OCI-LY7 (cell line): ENCODE measurements around the gene BBS9. TPM values are rescaled to one million over a fixed set of nuclear protein-coding genes. Genes with fewer than 3 reads are reported as not detected.

ENCODE experiments used
- BruUV-seq: library from RNA; stranded (reverse); fragments of 400-500 nt; replicated peaks from 2 replicates; lab custom pipeline; 2021; lab: Mats Ljungman, UMichigan
- CTCF ChIA-PET: fragments of 300-600 bp; sonication (Branson Sonifier 250); formaldehyde crosslinking; loops from one replicate; lab custom pipeline; 2022; ENCODE audit warnings: antibody characterized with exemption; ENCODE audit not compliant: unreplicated experiment; lab: Charles Lee
- POLR2A ChIA-PET: fragments of 300-600 bp; sonication (Branson Sonifier 250); formaldehyde crosslinking; loops from one replicate; lab custom pipeline; 2022; ENCODE audit warnings: antibody characterized with exemption; lab: Charles Lee
- DNase-seq: peaks from one replicate; pipeline ENCODE4 v3.0.0-alpha.2; 2015; ENCODE audit warnings: low spot score
- H2AFZ ChIP-seq: fragments of 200-600 bp; sonication (generic), shearing (Covaris generic); 2 replicates; pipeline ENCODE4 v1.6.1; 2014; ENCODE audit warnings: mild to moderate bottlenecking, antibody characterized with exemption, low read length, moderate library complexity
- H3K27ac ChIP-seq: fragments of 200-600 bp; sonication (generic); 2 replicates; pipeline ENCODE4 v1.5.1; 2014; ENCODE audit warnings: mixed run types, low read depth, mild to moderate bottlenecking, moderate library complexity, low read length, inconsistent platforms; ENCODE audit not compliant: poor library complexity, severe bottlenecking
- H3K36me3 ChIP-seq: fragments of 200-600 bp; sonication (generic); 2 replicates; pipeline ENCODE4 v1.6.1; 2014; ENCODE audit warnings: mild to moderate bottlenecking, antibody characterized with exemption, low read length, moderate library complexity, mixed read lengths; ENCODE audit not compliant: insufficient read depth
- H3K4me1 ChIP-seq: fragments of 200-600 bp; sonication (generic); 2 replicates; pipeline ENCODE4 v1.5.1; 2014; ENCODE audit warnings: mild to moderate bottlenecking, low read length; ENCODE audit not compliant: insufficient read depth, poor library complexity, severe bottlenecking
- H3K4me2 ChIP-seq: fragments of 200-600 bp; sonication (generic); 2 replicates; pipeline ENCODE4 v1.6.1; 2014; ENCODE audit warnings: mild to moderate bottlenecking, low read length
- H3K4me3 ChIP-seq: fragments of 200-600 bp; sonication (generic); 2 replicates; pipeline ENCODE4 v1.5.1; 2014; ENCODE audit warnings: mild to moderate bottlenecking, low read depth, low read length; ENCODE audit not compliant: poor library complexity, severe bottlenecking
- H3K79me2 ChIP-seq: fragments of 200-600 bp; sonication (generic); 2 replicates; pipeline ENCODE4 v1.6.1; 2016; ENCODE audit warnings: low read depth, mild to moderate bottlenecking, low read length, moderate library complexity, mixed read lengths; ENCODE audit not compliant: insufficient read depth
- H3K9me2 ChIP-seq: fragments of 200-600 bp; sonication (generic); 2 replicates; pipeline ENCODE4 v1.6.1; 2016; ENCODE audit warnings: mild to moderate bottlenecking, low read length, mixed read lengths; ENCODE audit not compliant: insufficient read depth
- H3K9me3 ChIP-seq: fragments of 200-600 bp; sonication (generic); 2 replicates; pipeline ENCODE4 v1.6.1; 2014; ENCODE audit warnings: mild to moderate bottlenecking, mixed run types, low read length, mixed read lengths
- H4K20me1 ChIP-seq: fragments of 200-600 bp; sonication (generic); 2 replicates; pipeline ENCODE4 v1.6.1; 2014; ENCODE audit warnings: mild to moderate bottlenecking, antibody characterized with exemption, low read length, moderate library complexity, mixed read lengths; ENCODE audit not compliant: insufficient read depth
- CTCF ChIP-seq: fragments of 200-600 bp; sonication (generic); conservative IDR thresholded peaks from 2 replicates; pipeline ENCODE4 v1.5.1; 2014; ENCODE audit warnings: mild to moderate bottlenecking, antibody characterized with exemption, low read length, moderate library complexity, mixed read lengths
- EZH2phosphoT487 ChIP-seq: fragments of 200-600 bp; sonication (generic); IDR thresholded peaks from 2 replicates; pipeline ENCODE4 v1.6.1; 2018; ENCODE audit warnings: low read depth, borderline replicate concordance, mild to moderate bottlenecking, mixed run types, antibody characterized with exemption, low read length, moderate library complexity, mixed read lengths
- intact Hi-C: fragments of 100-400 bp; cut with micrococcal nuclease; formaldehyde crosslinking; loops from one replicate; pipeline ENCODE4 v1.10.0; 2022; ENCODE audit not compliant: unreplicated experiment
- total RNA-seq, 2 experiments: library from RNA; depleted of rRNA in 1 of 2; stranded (reverse); fragments of >200 nt in 1 of 2; shearing (Covaris generic) in 1 of 2; gene quantifications; 2 replicates each; pipeline ENCODE4 v1.2.3, GENCODE V29; 2014 to 2022

Gene BBS9
- total RNA-seq, 2 experiments from 2014 or later: 6.8 to 14.8 TPM

- Histone ChIP-seq H3K4me1 (no peaks in the 10 kb centered on the region), H3K27ac (no peak overlapping the region), H3K79me2 (no peaks in the 10 kb centered on the region), H3K4me3 (no peak overlapping the region), H3K36me3 (no peaks in the 10 kb centered on the region), H3K9me2 (no peaks in the 10 kb centered on the region), H3K9me3 (no peaks in the 10 kb centered on the region), H3K4me2 (no peak overlapping the region), H2AFZ (no peak overlapping the region), H4K20me1 (no peaks in the 10 kb centered on the region)
- ChIA-PET POLR2A (no interaction called here), CTCF (no interaction called here)
- BruUV-seq: no TSS peak
- TF ChIP-seq EZH2phosphoT487 (no peak), CTCF (no peak)
- intact Hi-C loops: no loop called here
- DNase-seq: no peak
Observed at GRCh38 chr7:33645104-33645503, 515.7 kb downstream of the BBS9 start.

DNA sequence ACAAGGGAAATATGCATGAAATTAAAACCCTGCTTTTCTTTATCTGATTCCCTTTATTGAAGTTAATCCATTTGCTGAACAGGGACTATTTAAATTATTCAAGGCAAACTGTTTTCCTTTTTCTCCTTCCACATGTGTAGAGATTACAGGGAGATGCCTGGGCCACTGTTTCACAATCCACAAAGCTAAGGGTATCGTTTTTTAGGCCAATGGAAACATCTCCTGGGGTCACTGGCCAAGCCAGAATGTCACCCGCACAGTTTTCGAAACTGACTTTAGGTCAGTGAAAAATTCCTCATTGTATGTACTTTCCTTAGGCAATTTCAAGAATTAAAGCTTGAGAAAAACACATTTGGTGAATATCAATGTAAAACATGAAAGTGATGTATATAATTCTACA lies 516.8 kb downstream of the BBS9 start:
- Histone ChIP-seq H3K4me1 (no peaks in the 10 kb centered on the region), H3K9me3 (no peaks in the 10 kb centered on the region), H3K4me2 (no peak overlapping the region), H2AFZ (no peak overlapping the region), H3K27ac (no peak overlapping the region), H3K79me2 (no peaks in the 10 kb centered on the region), H3K9me2 (no peaks in the 10 kb centered on the region), H3K4me3 (no peak overlapping the region), H4K20me1 (no peaks in the 10 kb centered on the region), H3K36me3 (no peaks in the 10 kb centered on the region)
- no peak for TF ChIP-seq EZH2phosphoT487
- TF ChIP-seq CTCF: no peak
- CTCF ChIA-PET: no interaction called here
- DNase-seq: no peak
- no TSS peak for BruUV-seq
- intact Hi-C loops: no loop called here
- POLR2A ChIA-PET: no interaction called here

- POLR2A ChIA-PET: no interaction called here
- no peaks in the 10 kb centered on the region for H3K79me2 ChIP-seq
- H3K9me2 ChIP-seq: no peaks in the 10 kb centered on the region
- H3K4me1 ChIP-seq: no peaks in the 10 kb centered on the region
- BruUV-seq: no TSS peak
- H3K27ac ChIP-seq: no peak overlapping the region
- no peaks in the 10 kb centered on the region for H4K20me1 ChIP-seq
- H3K4me3 ChIP-seq: no peak overlapping the region
- intact Hi-C loops: no loop called here
- DNase-seq: no peak
- no peaks in the 10 kb centered on the region for H3K9me3 ChIP-seq
- no peaks in the 10 kb centered on the region for H3K36me3 ChIP-seq
- CTCF ChIA-PET: no interaction called here
- TF ChIP-seq EZH2phosphoT487 (no peak), CTCF (no peak)
- H3K4me2 ChIP-seq: no peak overlapping the region
- H2AFZ ChIP-seq: no peak overlapping the region
Observed at GRCh38 chr7:33646891-33647391, 517.6 kb downstream of the BBS9 start.
